GM19099 (cell line): ENCODE results near the gene SMCO4.

ENCODE experiments used
- POLR2A ChIP-seq: IDR thresholded peaks from 3 replicates; pipeline ENCODE4 v1.6.1; 2011; ENCODE audit warnings: low read depth; ENCODE audit not compliant: insufficient read length; ENCODE audit errors: extremely low read depth

The SMCO4 gene

GRCh38 chr11:93543292-93543977 is at the start of gene SMCO4:
SMCO4 (minus strand) TSS chr11:93543391; CDS start chr11:93479189, 64,202 bp downstream.
- TF ChIP-seq POLR2A: peak; percentile 25

- no peak for TF ChIP-seq POLR2A
These were observed 48.2 kb upstream of the SMCO4 start for GRCh38 chr11:93591247-93591898.

- no peak for TF ChIP-seq POLR2A
These were observed 46.2 kb upstream of the SMCO4 start for GRCh38 chr11:93589347-93589746.

- no peak for TF ChIP-seq POLR2A
These were observed 44.8 kb upstream of the SMCO4 start for GRCh38 chr11:93587858-93588581.

GRCh38 chr11:93585758-93586157 is 42.6 kb upstream of the SMCO4 start:
- TF ChIP-seq POLR2A: no peak

- TF ChIP-seq POLR2A: no peak
These were observed 40.3 kb upstream of the SMCO4 start for GRCh38 chr11:93583490-93583889.

GRCh38 chr11:93579187-93579751 is 36.1 kb upstream of the SMCO4 start:
- no peak for TF ChIP-seq POLR2A

GRCh38 chr11:93577286-93577685 is 34.1 kb upstream of the SMCO4 start:
- TF ChIP-seq POLR2A: no peak

GRCh38 chr11:93574638-93575220 is 31.5 kb upstream of the SMCO4 start:
- no peak for TF ChIP-seq POLR2A

GRCh38 chr11:93573184-93573583 is 30.0 kb upstream of the SMCO4 start:
- TF ChIP-seq POLR2A: no peak

- TF ChIP-seq POLR2A: no peak
These were observed 29.4 kb upstream of the SMCO4 start for GRCh38 chr11:93572621-93573020.

GRCh38 chr11:93572171-93572570 is 29.0 kb upstream of the SMCO4 start:
- no peak for TF ChIP-seq POLR2A

- TF ChIP-seq POLR2A: no peak
These were observed 28.4 kb upstream of the SMCO4 start for GRCh38 chr11:93571612-93572011.

GRCh38 chr11:93570759-93571413 is 27.7 kb upstream of the SMCO4 start:
- no peak for TF ChIP-seq POLR2A

GRCh38 chr11:93569496-93569895 is 26.3 kb upstream of the SMCO4 start:
- TF ChIP-seq POLR2A: no peak
